WTC11 (cell line): ENCODE measurements around the gene METTL22. TPM values are rescaled to one million over a fixed set of nuclear protein-coding genes. Genes with fewer than 3 reads are reported as not detected.

Source experiments
- ATAC-seq: fragments of 200-7000 bp; cut with Tn5 transposase; 2 replicates; pipeline ENCODE4 v1.10.0; 2021; ENCODE audit warnings: mild to moderate bottlenecking, moderate library complexity
- CTCF ChIA-PET: fragments of 300-600 bp; sonication (Branson Sonifier 250); formaldehyde crosslinking; loops from one replicate; lab custom pipeline; 2021; ENCODE audit warnings: antibody characterized with exemption; lab: Charles Lee
- POLR2A ChIA-PET: fragments of 350-600 bp; sonication (Branson Sonifier 250); formaldehyde crosslinking; loops from one replicate; lab custom pipeline; 2021; ENCODE audit warnings: antibody characterized with exemption; lab: Charles Lee
- DNase-seq: peaks from one replicate; pipeline ENCODE4 v3.0.0; 2021; ENCODE audit warnings: low spot score
- H3K27ac Mint-ChIP-seq: 2 replicates; pipeline ENCODE4 v1.8.0; 2021; ENCODE audit warnings: mixed read lengths
- H3K27me3 Mint-ChIP-seq: 2 replicates; pipeline ENCODE4 v1.8.0; 2021; ENCODE audit warnings: low read depth, mild to moderate bottlenecking, moderate library complexity, mixed read lengths
- H3K36me3 Mint-ChIP-seq: 2 replicates; pipeline ENCODE4 v1.8.0; 2021; ENCODE audit warnings: mixed read lengths
- H3K4me1 Mint-ChIP-seq: 2 replicates; pipeline ENCODE4 v1.8.0; 2022; ENCODE audit warnings: mixed read lengths
- H3K4me3 Mint-ChIP-seq: 2 replicates; pipeline ENCODE4 v1.8.0; 2021; ENCODE audit warnings: mild to moderate bottlenecking, moderate library complexity, mixed read lengths
- H3K9me3 Mint-ChIP-seq: 2 replicates; pipeline ENCODE4 v1.8.0; 2021; ENCODE audit warnings: mixed read lengths
- EMX1 ChIP-seq: fragments of 250-450 bp; sonication (Bioruptor Pico); IDR thresholded peaks from 2 replicates; pipeline ENCODE4 v1.8.0; 2021; ENCODE audit warnings: mild to moderate bottlenecking
- ESRRA ChIP-seq: sonication (generic); formaldehyde crosslinking; IDR thresholded peaks from 2 replicates; pipeline ENCODE4 v1.8.1; 2022; ENCODE audit warnings: mild to moderate bottlenecking, missing genetic modification reagents, borderline replicate concordance
- ETV6 ChIP-seq: sonication (generic); formaldehyde crosslinking; IDR thresholded peaks from 2 replicates; pipeline ENCODE4 v1.8.1; 2022; ENCODE audit warnings: mild to moderate bottlenecking, missing genetic modification reagents
- FOXJ3 ChIP-seq: sonication (generic); formaldehyde crosslinking; IDR thresholded peaks from 2 replicates; pipeline ENCODE4 v1.9.0; 2021; ENCODE audit warnings: missing genetic modification reagents, mild to moderate bottlenecking, borderline replicate concordance
- FOXP4 ChIP-seq: sonication (generic); formaldehyde crosslinking; IDR thresholded peaks from 2 replicates; pipeline ENCODE4 v1.8.0; 2022; ENCODE audit warnings: mild to moderate bottlenecking, missing genetic modification reagents
- JUN ChIP-seq: sonication (generic); formaldehyde crosslinking; IDR thresholded peaks from 2 replicates; pipeline ENCODE4 v1.8.0; 2023; ENCODE audit warnings: mild to moderate bottlenecking, missing genetic modification reagents
- MAX ChIP-seq: sonication (generic); formaldehyde crosslinking; IDR thresholded peaks from 2 replicates; pipeline ENCODE4 v1.8.0; 2022; ENCODE audit warnings: mild to moderate bottlenecking, missing genetic modification reagents
- NFE2L1 ChIP-seq: sonication (generic); formaldehyde crosslinking; IDR thresholded peaks from 2 replicates; pipeline ENCODE4 v1.8.1; 2023; ENCODE audit warnings: missing genetic modification reagents
- NR1H2 ChIP-seq: sonication (generic); formaldehyde crosslinking; IDR thresholded peaks from 2 replicates; pipeline ENCODE4 v1.9.0; 2021; ENCODE audit warnings: mild to moderate bottlenecking, moderate library complexity, missing genetic modification reagents
- NR3C1 ChIP-seq: sonication (generic); formaldehyde crosslinking; conservative IDR thresholded peaks from 2 replicates; pipeline ENCODE4 v1.8.1; 2023; ENCODE audit warnings: low read depth, mild to moderate bottlenecking, missing genetic modification reagents
- SMAD3 ChIP-seq: sonication (generic); formaldehyde crosslinking; IDR thresholded peaks from 2 replicates; pipeline ENCODE4 v1.8.0; 2022; ENCODE audit warnings: missing genetic modification reagents, mild to moderate bottlenecking, borderline replicate concordance
- ZNF121 ChIP-seq: sonication (generic); formaldehyde crosslinking; IDR thresholded peaks from 2 replicates; pipeline ENCODE4 v1.8.0; 2023; ENCODE audit warnings: missing genetic modification reagents
- ZNF232 ChIP-seq: sonication (generic); formaldehyde crosslinking; IDR thresholded peaks from 2 replicates; pipeline ENCODE4 v1.8.0; 2022; ENCODE audit warnings: mild to moderate bottlenecking, missing genetic modification reagents
- ZNF263 ChIP-seq: sonication (generic); formaldehyde crosslinking; IDR thresholded peaks from 2 replicates; pipeline ENCODE4 v1.8.1; 2022; ENCODE audit warnings: low read depth, mild to moderate bottlenecking, moderate library complexity, missing genetic modification reagents
- ZNF281 ChIP-seq: sonication (generic); formaldehyde crosslinking; IDR thresholded peaks from 2 replicates; pipeline ENCODE4 v1.8.0; 2023; ENCODE audit warnings: mild to moderate bottlenecking, missing genetic modification reagents
- total RNA-seq: library from RNA; stranded (reverse); gene quantifications from 3 replicates; pipeline ENCODE4 v1.2.3, GENCODE V29; 2021
- TF ChIP-seq, protein P1 (sequence below): fragments of 250-450 bp; sonication (Bioruptor Pico); IDR thresholded peaks from 2 replicates; pipeline ENCODE4 v1.9.0; 2021; ENCODE audit warnings: moderate library complexity, mild to moderate bottlenecking, inconsistent platforms, borderline replicate concordance
- TF ChIP-seq, protein P2 (sequence below): sonication (generic); formaldehyde crosslinking; IDR thresholded peaks from 2 replicates; pipeline ENCODE4 v1.8.1; 2022; ENCODE audit warnings: low read depth, mild to moderate bottlenecking, moderate library complexity, missing genetic modification reagents, borderline replicate concordance
- TF ChIP-seq, protein P3 (sequence below): sonication (generic); formaldehyde crosslinking; IDR thresholded peaks from 2 replicates; pipeline ENCODE4 v1.8.0; 2023; ENCODE audit warnings: missing genetic modification reagents
- TF ChIP-seq, protein P4 (sequence below): sonication (generic); formaldehyde crosslinking; IDR thresholded peaks from 2 replicates; pipeline ENCODE4 v1.8.1; 2023; ENCODE audit warnings: mild to moderate bottlenecking, moderate library complexity, missing genetic modification reagents

The METTL22 gene
- total RNA-seq, 1 experiment from 2014 or later, result 82.0 TPM

- no peak overlapping the region for H3K4me3 Mint-ChIP-seq
- POLR2A ChIA-PET, result no interaction called here
- no peak overlapping the region for H3K27ac Mint-ChIP-seq
- H3K27me3 Mint-ChIP-seq, result no peaks in the 10 kb centered on the region; the same call in 1 of the 2 replicates
- no peak for DNase-seq
- no peaks in the 10 kb centered on the region for H3K4me1 Mint-ChIP-seq
- CTCF ChIA-PET, result interaction anchor here (3.0 kb wide), 1 partner anchor 75 kb away, joined by 9 read pairs; no protein-coding TSS in a partner anchor
- ATAC-seq, result no peak
- peaks cover 87% of the 10 kb centered on the region for H3K36me3 Mint-ChIP-seq
- TF ChIP-seq ZNF121 (CRISPR knock-in tag) (no peak), NFE2L1 (CRISPR knock-in tag) (no peak), NR3C1 (no peak), NR1H2 (CRISPR knock-in tag) (no peak), ETV6 (CRISPR knock-in tag) (no peak), FOXP4 (no peak), ZNF232 (no peak), EMX1 (CRISPR knock-in tag) (no peak), SMAD3 (CRISPR knock-in tag) (no peak)
- TF ChIP-seq, protein P1, sequence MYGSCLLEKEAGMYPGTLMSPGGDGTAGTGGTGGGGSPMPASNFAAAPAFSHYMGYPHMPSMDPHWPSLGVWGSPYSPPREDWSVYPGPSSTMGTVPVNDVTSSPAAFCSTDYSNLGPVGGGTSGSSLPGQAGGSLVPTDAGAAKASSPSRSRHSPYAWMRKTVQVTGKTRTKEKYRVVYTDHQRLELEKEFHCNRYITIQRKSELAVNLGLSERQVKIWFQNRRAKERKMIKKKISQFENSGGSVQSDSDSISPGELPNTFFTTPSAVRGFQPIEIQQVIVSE (CRISPR knock-in tag), result no peak
- TF ChIP-seq, protein P2, sequence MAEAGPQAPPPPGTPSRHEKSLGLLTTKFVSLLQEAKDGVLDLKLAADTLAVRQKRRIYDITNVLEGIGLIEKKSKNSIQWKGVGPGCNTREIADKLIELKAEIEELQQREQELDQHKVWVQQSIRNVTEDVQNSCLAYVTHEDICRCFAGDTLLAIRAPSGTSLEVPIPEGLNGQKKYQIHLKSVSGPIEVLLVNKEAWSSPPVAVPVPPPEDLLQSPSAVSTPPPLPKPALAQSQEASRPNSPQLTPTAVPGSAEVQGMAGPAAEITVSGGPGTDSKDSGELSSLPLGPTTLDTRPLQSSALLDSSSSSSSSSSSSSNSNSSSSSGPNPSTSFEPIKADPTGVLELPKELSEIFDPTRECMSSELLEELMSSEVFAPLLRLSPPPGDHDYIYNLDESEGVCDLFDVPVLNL (CRISPR knock-in tag), result no peak
- TF ChIP-seq, protein P3, sequence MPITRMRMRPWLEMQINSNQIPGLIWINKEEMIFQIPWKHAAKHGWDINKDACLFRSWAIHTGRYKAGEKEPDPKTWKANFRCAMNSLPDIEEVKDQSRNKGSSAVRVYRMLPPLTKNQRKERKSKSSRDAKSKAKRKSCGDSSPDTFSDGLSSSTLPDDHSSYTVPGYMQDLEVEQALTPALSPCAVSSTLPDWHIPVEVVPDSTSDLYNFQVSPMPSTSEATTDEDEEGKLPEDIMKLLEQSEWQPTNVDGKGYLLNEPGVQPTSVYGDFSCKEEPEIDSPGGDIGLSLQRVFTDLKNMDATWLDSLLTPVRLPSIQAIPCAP (CRISPR knock-in tag), result no peak
- H3K9me3 Mint-ChIP-seq, result no peaks in the 10 kb centered on the region
Observed at GRCh38 chr16:8642146-8642545, 20.6 kb downstream of the METTL22 start.

GRCh38 chr16:8644211-8645140, 23.0 kb downstream of the METTL22 start:
- ATAC-seq, result no peak; the same call in 1 of the 2 replicates
- Mint-ChIP-seq H3K27ac (no peak overlapping the region), H3K27me3 (no peaks in the 10 kb centered on the region; the same call in 1 of the 2 replicates), H3K36me3 (peaks cover 83% of the 10 kb centered on the region), H3K4me3 (no peak overlapping the region), H3K9me3 (no peaks in the 10 kb centered on the region), H3K4me1 (no peaks in the 10 kb centered on the region)
- POLR2A ChIA-PET, result no interaction called here
- CTCF ChIA-PET, result interaction anchor here (0.7 to 3.0 kb wide), 5 partner anchors 9 to 77 kb away, joined by 3 to 10 read pairs (median 7); no protein-coding TSS in a partner anchor
- DNase-seq, result no peak
- TF ChIP-seq ZNF263, result no peak
- TF ChIP-seq ZNF281, result no peak
- TF ChIP-seq JUN (CRISPR knock-in tag), result no peak
- TF ChIP-seq ESRRA, result no peak
- TF ChIP-seq, protein P4, sequence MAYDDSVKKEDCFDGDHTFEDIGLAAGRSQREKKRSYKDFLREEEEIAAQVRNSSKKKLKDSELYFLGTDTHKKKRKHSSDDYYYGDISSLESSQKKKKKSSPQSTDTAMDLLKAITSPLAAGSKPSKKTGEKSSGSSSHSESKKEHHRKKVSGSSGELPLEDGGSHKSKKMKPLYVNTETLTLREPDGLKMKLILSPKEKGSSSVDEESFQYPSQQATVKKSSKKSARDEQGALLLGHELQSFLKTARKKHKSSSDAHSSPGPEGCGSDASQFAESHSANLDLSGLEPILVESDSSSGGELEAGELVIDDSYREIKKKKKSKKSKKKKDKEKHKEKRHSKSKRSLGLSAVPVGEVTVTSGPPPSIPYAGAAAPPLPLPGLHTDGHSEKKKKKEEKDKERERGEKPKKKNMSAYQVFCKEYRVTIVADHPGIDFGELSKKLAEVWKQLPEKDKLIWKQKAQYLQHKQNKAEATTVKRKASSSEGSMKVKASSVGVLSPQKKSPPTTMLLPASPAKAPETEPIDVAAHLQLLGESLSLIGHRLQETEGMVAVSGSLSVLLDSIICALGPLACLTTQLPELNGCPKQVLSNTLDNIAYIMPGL (CRISPR knock-in tag), result no peak
- TF ChIP-seq, protein P2 (CRISPR knock-in tag), result no peak
- TF ChIP-seq FOXJ3 (CRISPR knock-in tag), result no peak
- no peak for TF ChIP-seq MAX (CRISPR knock-in tag)
- no peak for TF ChIP-seq FOXP4
